HG03103 (cell line): ENCODE measurements around the gene STK11IP.

Experiments used
- ATAC-seq: cut with Tn5 transposase; IDR thresholded peaks from one replicate; pipeline ENCODE4 v1.9.1; 2021; ENCODE audit warnings: low read depth; ENCODE audit not compliant: unreplicated experiment

Gene STK11IP

GRCh38 chr2:219597552-219598307, at the start of gene STK11IP:
Gene STK11IP, plus strand, starts transcription at chr2:219597857. Its CDS starts 263 bp downstream, at chr2:219598120.
- peak; percentile 92 for ATAC-seq

DNA sequence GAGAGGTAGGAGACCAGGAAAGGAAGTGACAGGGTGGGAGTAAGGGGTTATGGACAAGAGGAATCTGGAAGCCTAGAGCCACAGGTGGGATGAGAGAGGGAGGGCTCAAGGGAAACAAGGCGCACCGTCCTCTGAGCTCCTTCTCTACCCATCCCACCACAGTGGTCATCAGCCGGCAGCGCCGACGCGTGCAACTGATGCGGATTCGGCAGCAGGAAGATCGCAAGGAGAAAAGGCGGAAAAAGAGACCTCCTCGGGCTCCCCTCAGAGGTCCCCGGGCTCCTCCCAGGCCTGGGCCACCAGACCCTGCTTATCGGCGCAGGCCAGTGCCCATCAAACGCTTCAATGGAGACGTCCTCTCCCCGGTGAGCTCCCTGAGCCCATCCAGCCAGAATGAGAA, 48.7 kb upstream of the STK11IP start:
- ATAC-seq, result no peak

GRCh38 chr2:219549619-219550018, 48.0 kb upstream of the STK11IP start:
- no peak for ATAC-seq

- ATAC-seq, result peak; percentile 8
Measured at GRCh38 chr2:219551441-219552381, 45.9 kb upstream of the STK11IP start.

- peak; percentile 89 for ATAC-seq
Measured at GRCh38 chr2:219552382-219553167, 45.1 kb upstream of the STK11IP start.

DNA sequence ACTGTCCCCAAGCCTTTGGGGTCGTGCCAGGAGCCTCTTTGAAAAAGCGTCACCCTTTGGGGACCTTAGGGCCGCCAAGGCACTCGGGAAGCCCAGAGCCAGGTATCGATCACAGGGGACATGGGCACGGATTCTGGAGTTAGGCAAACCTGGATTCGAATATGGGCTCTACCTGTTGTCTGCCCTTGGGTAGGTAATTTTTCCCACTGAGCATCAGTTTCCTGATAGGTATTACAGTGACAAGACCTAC, 44.6 kb upstream of the STK11IP start:
- ATAC-seq, result no peak

GRCh38 chr2:219553463-219553963, 44.1 kb upstream of the STK11IP start:
- ATAC-seq, result no peak

- no peak for ATAC-seq
Measured at GRCh38 chr2:219554350-219554749, 43.3 kb upstream of the STK11IP start.

GRCh38 chr2:219555956-219556355, 41.7 kb upstream of the STK11IP start:
- no peak for ATAC-seq

DNA sequence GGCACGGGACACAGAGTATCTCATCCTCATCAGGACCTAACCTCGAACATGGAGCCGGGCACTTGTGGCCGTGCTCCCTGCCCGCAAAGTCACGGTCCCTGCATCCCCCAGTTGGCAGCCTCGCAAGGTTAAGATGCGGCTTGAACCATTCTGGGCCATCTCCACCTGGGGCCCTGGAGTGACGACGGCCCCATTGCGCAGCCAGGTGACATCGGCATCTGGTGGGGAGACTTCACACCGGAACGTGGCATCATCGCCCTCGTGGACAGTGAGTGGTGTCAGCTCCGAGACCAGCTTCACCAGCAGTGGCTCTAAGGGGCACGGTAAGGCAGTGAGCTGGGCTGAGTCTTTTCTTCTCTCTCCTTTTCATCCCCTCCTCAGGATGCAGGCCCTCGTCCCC, 41.2 kb upstream of the STK11IP start:
- ATAC-seq, result no peak

DNA sequence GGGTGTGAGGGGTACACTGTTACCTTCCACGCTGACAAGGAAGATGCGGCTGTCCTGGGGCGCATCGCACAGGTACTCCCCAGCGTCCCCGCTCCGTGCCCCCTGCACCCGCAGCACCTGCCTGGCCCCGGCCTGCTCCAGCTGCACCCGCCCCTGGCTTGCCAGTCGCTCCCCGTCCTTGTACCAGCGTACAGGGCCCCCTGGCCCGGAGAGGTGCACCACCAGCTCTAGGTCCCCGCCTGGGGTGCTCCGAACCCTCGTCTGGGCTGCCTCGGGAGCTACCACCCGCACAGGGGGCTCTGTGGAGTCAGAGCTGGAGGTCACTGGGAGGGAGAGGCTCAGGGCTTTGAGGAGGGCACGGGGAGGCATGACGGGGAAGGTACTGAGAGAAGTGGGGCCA, 40.3 kb upstream of the STK11IP start:
- no peak for ATAC-seq

DNA sequence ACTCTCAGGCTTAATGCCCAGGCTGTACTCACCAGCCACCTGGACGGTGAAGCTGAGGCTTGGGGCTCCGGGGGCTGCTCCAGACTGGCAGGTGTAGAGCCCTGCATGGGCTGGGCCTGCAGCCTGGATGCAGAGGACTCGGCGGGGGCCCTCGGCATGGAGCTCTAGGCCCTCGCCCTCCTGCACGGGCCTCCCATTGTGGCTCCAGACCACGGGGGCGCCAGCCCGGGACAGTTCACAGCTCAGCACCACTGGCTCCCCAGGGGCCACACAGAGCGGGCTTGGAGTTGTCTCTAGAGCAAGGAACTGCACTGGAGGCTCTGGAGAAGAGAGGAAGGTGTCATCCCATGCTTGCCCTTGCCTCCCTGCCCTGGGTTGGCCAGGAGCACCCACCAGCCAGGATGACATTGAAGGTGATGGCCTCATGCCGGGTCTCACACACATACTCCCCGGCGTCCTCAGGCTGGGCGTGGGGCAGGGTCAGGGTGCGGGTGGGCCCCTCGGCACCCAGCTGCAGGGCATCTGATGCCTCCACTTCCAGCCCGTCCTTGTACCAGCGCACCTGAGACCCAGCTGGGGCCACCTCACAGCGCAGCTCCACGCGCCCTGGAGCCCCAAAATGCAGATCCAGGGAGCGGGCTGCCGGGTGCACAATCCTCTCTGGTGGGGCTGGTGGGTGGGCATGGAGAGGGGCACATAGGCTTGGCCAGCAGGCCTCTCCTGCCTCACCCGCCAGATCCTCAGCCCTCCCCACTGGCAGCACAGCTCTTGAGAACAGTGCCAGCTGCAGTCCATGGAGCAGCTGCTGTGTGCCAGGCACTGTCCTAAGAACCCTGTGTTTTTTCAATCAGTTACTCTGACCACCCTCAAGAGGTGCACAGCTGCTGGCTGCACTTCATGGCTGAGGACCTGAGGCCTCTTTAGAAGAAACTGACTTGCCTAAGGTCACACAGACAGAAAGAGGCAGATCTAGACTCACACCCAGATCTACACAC, 39.6 kb upstream of the STK11IP start:
- no peak for ATAC-seq

DNA sequence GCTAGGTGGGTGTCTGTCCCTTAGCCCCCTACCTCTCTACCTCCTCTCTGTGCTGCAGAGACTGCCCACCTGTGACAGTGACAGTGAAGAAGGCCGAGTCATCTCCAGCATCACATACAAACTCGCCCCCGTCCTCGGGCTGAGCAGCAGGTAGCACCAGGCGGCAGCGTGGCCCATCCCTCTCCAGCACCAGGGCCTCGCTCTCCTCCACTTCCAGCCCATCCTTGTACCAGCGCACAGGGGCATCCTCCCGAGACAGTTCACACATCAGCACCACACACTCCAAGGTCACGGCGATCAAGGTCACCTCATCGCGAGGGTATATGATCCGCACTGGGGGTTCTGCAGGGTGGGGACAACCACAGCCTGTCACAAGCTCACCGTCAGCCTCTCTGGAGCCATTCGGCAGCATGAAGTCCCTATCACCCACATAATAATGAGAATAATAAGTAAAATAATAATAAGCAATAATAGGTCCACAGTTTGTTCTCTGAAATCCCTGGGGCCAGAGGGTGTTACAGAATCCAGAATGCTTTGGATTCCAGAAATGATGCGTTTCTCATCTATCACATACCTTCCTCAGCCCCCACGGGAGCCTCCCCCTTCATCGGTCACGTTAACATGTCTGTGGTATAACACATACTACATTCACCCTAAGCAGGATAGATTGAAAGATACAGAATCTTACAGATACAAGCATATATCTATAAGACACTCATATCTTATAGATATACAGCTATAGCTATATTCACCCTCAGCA, 38.3 kb upstream of the STK11IP start:
- no peak for ATAC-seq

- ATAC-seq, result peak; percentile 66
Measured at GRCh38 chr2:219560037-219560892, 37.4 kb upstream of the STK11IP start.

- ATAC-seq, result no peak
Measured at GRCh38 chr2:219560893-219561178, 36.8 kb upstream of the STK11IP start.

GRCh38 chr2:219561179-219562048, 36.2 kb upstream of the STK11IP start:
- no peak for ATAC-seq
